ENCODE results near the gene TMEM17.

TMEM17 gene

DNA sequence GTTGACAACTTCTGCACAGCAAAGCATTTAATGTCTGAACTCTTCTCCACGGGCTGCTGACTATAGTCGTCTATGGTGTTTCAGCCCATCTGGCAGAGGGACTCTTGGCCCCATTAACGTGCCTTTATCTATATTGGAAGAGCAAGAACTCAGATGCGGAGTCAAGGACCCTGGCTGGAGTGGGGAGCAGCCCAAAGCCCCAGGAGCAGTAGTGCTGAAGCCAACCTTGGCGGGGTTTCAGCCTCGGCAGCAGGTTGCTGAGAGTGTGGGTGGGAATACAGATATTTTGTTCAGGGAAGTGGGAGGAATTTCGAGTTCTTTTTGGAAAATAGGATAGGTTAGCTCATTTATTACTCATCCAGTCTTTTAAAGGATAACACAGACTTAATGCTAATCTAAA lies 34.2 kb downstream of the TMEM17 start:
- TF ChIP-seq, protein P1, sequence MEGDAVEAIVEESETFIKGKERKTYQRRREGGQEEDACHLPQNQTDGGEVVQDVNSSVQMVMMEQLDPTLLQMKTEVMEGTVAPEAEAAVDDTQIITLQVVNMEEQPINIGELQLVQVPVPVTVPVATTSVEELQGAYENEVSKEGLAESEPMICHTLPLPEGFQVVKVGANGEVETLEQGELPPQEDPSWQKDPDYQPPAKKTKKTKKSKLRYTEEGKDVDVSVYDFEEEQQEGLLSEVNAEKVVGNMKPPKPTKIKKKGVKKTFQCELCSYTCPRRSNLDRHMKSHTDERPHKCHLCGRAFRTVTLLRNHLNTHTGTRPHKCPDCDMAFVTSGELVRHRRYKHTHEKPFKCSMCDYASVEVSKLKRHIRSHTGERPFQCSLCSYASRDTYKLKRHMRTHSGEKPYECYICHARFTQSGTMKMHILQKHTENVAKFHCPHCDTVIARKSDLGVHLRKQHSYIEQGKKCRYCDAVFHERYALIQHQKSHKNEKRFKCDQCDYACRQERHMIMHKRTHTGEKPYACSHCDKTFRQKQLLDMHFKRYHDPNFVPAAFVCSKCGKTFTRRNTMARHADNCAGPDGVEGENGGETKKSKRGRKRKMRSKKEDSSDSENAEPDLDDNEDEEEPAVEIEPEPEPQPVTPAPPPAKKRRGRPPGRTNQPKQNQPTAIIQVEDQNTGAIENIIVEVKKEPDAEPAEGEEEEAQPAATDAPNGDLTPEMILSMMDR (conservative IDR thresholded peaks at IDR 0.05; ENCODE audit: low read depth, low read length): no peak
- H3K4me3 ChIP-seq (ENCODE audit: low read length): no peak overlapping the region
- no peak for DNase-seq (ENCODE audit: low read depth)

DNA sequence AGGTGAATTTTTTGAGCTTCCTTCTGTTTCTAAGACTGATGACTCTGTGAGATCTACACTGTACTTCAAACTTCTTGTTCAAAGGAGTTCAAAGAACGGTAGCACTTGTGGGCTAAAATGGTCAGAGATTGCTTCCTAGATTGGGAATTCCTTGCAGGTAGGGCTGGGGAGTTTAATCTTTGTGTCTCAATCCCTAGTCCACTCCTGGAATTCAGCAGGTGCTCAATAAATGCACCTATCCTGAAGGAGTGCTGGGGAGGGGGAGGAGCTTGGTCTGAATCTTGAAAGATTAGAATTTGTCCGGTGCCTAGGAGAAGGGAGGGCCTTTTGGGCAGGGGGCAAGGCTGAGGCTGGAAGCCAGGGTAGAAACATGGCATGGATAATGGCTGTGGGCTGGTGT lies 34.6 kb downstream of the TMEM17 start:
- DNase-seq (ENCODE audit: low read depth): no peak
- TF ChIP-seq, protein P1 (conservative IDR thresholded peaks at IDR 0.05; ENCODE audit: low read depth, low read length): no peak
- H3K4me3 ChIP-seq (ENCODE audit: low read length): no peak overlapping the region

DNA sequence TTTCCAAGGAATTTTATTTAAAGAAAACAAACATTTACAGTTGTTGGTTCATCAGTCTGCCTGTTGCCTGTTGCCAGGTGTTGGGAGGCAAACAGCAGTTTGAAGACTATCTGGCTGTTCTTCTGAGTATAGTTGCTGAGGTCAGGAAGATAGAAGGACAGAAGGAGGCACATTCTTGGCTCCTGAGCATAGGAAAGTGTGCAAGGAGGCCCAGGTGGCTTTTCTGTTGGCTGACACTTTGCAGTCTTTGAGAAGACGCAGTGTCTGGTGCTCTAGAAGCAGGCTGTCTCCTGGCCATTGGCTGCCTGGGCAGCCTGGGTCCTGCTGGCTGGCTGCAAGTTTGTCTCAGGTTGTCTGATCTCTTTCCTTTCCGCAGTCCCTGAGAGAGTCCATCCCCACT lies 36.4 kb downstream of the TMEM17 start:
- TF ChIP-seq, protein P1 (conservative IDR thresholded peaks at IDR 0.05; ENCODE audit: low read depth, low read length): no peak
- DNase-seq (ENCODE audit: low read depth): no peak
- H3K4me3 ChIP-seq (ENCODE audit: low read length): no peak overlapping the region

DNA sequence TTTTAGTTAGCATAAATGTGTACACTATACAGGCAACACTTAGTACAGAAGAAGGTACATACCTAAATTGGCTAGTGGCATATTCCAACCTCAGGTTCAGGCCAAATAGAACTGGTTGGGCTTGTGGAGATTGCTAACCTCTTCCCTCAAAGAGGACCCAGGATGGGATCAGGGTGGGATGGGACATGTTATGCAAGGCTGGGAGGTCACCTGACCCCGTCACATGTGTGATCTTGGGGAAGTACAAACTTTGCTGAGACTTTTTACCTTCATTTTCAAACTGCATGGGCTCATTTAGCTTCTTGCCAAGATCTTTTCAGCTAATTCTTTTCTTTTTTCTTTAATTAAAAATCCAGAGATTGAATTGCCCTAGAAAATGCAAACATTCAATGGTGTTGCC lies 36.9 kb downstream of the TMEM17 start:
- no peak overlapping the region for H3K4me3 ChIP-seq (ENCODE audit: low read length)
- no peak for DNase-seq (ENCODE audit: low read depth)
- TF ChIP-seq, protein P1 (conservative IDR thresholded peaks at IDR 0.05; ENCODE audit: low read depth, low read length): no peak

DNA sequence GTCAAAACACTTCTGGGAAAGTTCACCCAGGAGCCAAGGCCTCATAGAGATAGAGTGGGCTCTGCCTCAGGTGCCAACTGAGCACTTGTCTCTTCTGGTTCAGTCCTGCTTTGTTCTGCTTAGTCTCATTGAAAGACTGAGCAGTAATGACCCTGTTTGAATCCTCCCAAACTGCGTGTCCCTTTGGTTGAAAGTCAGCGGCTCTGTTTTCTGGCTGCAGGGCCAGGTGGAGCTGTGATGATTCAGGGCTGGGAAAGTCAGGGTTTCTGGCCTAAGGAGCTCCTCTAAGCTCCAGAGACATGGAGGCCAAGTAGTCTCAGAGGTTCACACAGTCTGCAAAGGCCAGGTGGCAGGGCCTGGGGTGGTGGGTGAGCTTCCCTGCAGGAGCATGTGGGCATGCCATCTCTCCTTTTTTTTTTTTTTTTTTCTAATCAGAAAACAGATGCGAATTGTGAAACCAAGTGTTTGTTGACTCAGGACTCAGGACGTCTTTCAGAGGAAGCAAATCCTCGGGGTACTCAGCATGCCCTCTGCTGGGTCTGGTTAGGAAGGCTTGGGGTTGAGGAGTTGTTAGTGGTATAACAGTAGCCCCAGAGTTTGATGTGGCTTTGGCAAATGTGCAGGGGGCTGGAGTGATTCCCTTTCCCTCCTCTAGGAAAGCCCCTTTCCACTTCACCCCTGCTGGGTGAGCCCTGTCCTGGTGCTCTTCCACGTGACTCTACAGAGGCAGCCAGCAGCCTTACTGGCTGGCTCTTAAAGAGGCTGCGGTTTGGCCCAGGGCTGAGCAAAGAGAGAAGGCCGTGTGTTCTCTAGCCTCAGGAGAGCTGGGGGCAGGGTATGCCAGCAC lies 38.3 kb downstream of the TMEM17 start:
- no peak overlapping the region for H3K4me3 ChIP-seq (ENCODE audit: low read length)
- DNase-seq (ENCODE audit: low read depth): no peak
- TF ChIP-seq, protein P1 (conservative IDR thresholded peaks at IDR 0.05; ENCODE audit: low read depth, low read length): no peak

DNA sequence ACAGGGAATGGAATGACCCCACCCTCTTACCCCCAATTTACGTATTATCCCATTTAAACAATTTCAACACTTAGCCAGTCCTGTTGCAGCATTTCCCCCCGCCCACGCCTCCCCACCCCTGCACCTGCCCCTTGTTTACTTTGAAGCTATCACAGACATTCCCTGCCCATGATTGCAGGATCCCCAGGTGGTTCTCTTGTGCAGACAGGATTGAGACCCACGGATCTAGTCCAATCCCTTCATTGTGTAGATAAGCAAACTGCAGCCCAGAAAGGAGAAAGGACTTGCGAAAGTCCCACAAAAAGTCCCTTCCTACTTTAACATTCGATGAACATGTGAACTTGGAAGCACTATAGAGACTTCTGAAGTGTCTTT lies 38.9 kb downstream of the TMEM17 start:
- no peak for DNase-seq (ENCODE audit: low read depth)
- TF ChIP-seq, protein P1 (conservative IDR thresholded peaks at IDR 0.05; ENCODE audit: low read depth, low read length): no peak
- no peak overlapping the region for H3K4me3 ChIP-seq (ENCODE audit: low read length)

DNA sequence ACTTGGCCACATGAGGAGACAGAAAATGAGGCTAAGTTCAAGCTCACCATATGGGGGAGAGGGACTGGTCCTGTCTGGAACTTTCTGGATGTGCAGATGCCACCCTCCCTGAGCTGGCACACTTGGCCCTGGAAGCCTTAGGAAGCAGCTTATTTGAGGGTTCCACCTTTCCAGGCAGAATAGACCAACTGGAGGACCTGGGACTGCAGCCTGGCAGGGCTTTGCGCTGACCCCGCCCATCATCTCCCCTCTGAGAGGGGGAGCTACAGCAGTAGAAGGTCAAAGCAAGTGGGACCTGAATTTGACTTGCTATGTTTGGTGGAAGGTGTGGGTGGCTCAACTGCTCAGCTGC lies 39.5 kb downstream of the TMEM17 start:
- TF ChIP-seq, protein P1 (conservative IDR thresholded peaks at IDR 0.05; ENCODE audit: low read depth, low read length): no peak
- no peak for DNase-seq (ENCODE audit: low read depth)
- no peak overlapping the region for H3K4me3 ChIP-seq (ENCODE audit: low read length)

Measured in retinal pigment epithelial cell (primary cell).